Neural cell (in vitro differentiated cells): ENCODE data around the gene MOB3B. TPM values are rescaled to one million over a fixed set of nuclear protein-coding genes. Genes with fewer than 3 reads are reported as not detected.

Source experiments
- H2AFZ ChIP-seq: fragments of 200-600, 300-800 bp; sonication (generic), shearing (Covaris generic); 2 replicates; pipeline ENCODE4 v1.6.0; 2014; ENCODE audit warnings: low read depth, mild to moderate bottlenecking, antibody characterized with exemption, low read length, moderate library complexity
- H3F3A ChIP-seq: fragments of 200-600 bp; shearing (Covaris generic); 2 replicates; pipeline ENCODE4 v1.6.1; 2016; ENCODE audit warnings: mild to moderate bottlenecking, moderate library complexity, mixed read lengths, antibody characterized with exemption, low read length; ENCODE audit not compliant: insufficient read depth, poor library complexity, severe bottlenecking
- H3K27ac ChIP-seq: fragments of 200-600, 300-800 bp; sonication (generic), shearing (Covaris generic); 2 replicates; pipeline ENCODE4 v1.5.1; 2014; ENCODE audit warnings: mild to moderate bottlenecking, low read length, moderate library complexity
- H3K27me3 ChIP-seq: fragments of 300-800, 200-600 bp; sonication (generic), shearing (Covaris generic); 2 replicates; pipeline ENCODE4 v1.6.0; 2014; ENCODE audit warnings: mild to moderate bottlenecking, low read depth, low read length, moderate library complexity; ENCODE audit not compliant: insufficient read depth
- H3K36me3 ChIP-seq: fragments of 300-800, 200-600 bp; sonication (generic), shearing (Covaris generic); 2 replicates; pipeline ENCODE4 v1.5.1; 2014; ENCODE audit warnings: mild to moderate bottlenecking, antibody characterized with exemption, low read length, moderate library complexity; ENCODE audit not compliant: insufficient read depth
- H3K4me2 ChIP-seq: fragments of 300-800, 200-600 bp; sonication (generic), shearing (Covaris generic); 2 replicates; pipeline ENCODE4 v1.6.0; 2014; ENCODE audit warnings: mild to moderate bottlenecking, low read length
- H3K4me3 ChIP-seq: fragments of 300-800, 200-600 bp; sonication (generic), shearing (Covaris generic); 2 replicates; pipeline ENCODE4 v1.5.1; 2014; ENCODE audit warnings: mild to moderate bottlenecking, low read length, moderate library complexity
- H3K79me2 ChIP-seq: fragments of 200-600 bp; shearing (Covaris generic); replicated peaks from 2 replicates; pipeline ENCODE4 v1.6.0; 2014; ENCODE audit warnings: mild to moderate bottlenecking, low read length, moderate library complexity; ENCODE audit not compliant: insufficient read depth
- H3K9ac ChIP-seq: fragments of 300-800, 200-600 bp; sonication (generic), shearing (Covaris generic); 2 replicates; pipeline ENCODE4 v1.6.1; 2016; ENCODE audit warnings: mild to moderate bottlenecking, low read length, mixed read lengths
- H3K9me2 ChIP-seq: fragments of 200-600 bp; shearing (Covaris generic); 2 replicates; pipeline ENCODE4 v1.6.1; 2016; ENCODE audit warnings: mild to moderate bottlenecking, low read length, mixed read lengths; ENCODE audit not compliant: insufficient read depth
- H3K9me3 ChIP-seq: fragments of 200-600, 300-800 bp; sonication (generic), shearing (Covaris generic); 2 replicates; pipeline ENCODE4 v1.6.1; 2016; ENCODE audit warnings: mild to moderate bottlenecking, mixed run types, low read length, moderate library complexity, mixed read lengths
- H4K20me1 ChIP-seq: fragments of 200-600 bp; shearing (Covaris generic); 2 replicates; pipeline ENCODE4 v1.6.1; 2016; ENCODE audit warnings: mild to moderate bottlenecking, mixed run types; ENCODE audit not compliant: insufficient read depth
- EP300 ChIP-seq: fragments of 450-650 bp; conservative IDR thresholded peaks from 2 replicates; pipeline ENCODE4 v1.6.1; 2014; ENCODE audit warnings: antibody characterized with exemption, mild to moderate bottlenecking, moderate library complexity; ENCODE audit not compliant: poor library complexity, severe bottlenecking
- EZH2 ChIP-seq: fragments of 200-600, 300-800 bp; shearing (Covaris generic), sonication (generic); IDR thresholded peaks from 2 replicates; pipeline ENCODE4 v1.6.1; 2014; ENCODE audit warnings: antibody characterized with exemption, low read length, borderline replicate concordance, mild to moderate bottlenecking; ENCODE audit not compliant: insufficient read depth, poor library complexity, severe bottlenecking
- MXI1 ChIP-seq: fragments of 450-650 bp; conservative IDR thresholded peaks from 2 replicates; pipeline ENCODE4 v1.6.1; 2014; ENCODE audit warnings: antibody characterized with exemption, mild to moderate bottlenecking; ENCODE audit not compliant: poor library complexity, severe bottlenecking
- POLR2AphosphoS5 ChIP-seq: IDR thresholded peaks from 2 replicates; pipeline ENCODE4 v1.6.1; 2012
- RAD21 ChIP-seq: fragments of 450-650 bp; conservative IDR thresholded peaks from 2 replicates; pipeline ENCODE4 v1.6.1; 2014; ENCODE audit warnings: antibody characterized with exemption, mild to moderate bottlenecking, moderate library complexity
- SMC3 ChIP-seq: fragments of 450-650 bp; conservative IDR thresholded peaks from 2 replicates; pipeline ENCODE4 v1.6.1; 2014; ENCODE audit warnings: antibody characterized with exemption, mild to moderate bottlenecking, moderate library complexity; ENCODE audit not compliant: poor library complexity
- TAF1 ChIP-seq: IDR thresholded peaks from 2 replicates; pipeline ENCODE4 v1.6.1; 2012; ENCODE audit warnings: low read depth
- polyA plus RNA-seq: library from polyadenylated mRNA; depleted of rRNA; stranded (reverse); fragments of >200 nt; gene quantifications from 2 replicates; pipeline ENCODE4 v1.2.3, GENCODE V29; 2014
- TF ChIP-seq, protein P1 (sequence below): fragments of 450-650 bp; IDR thresholded peaks from 2 replicates; pipeline ENCODE4 v1.5.1; 2014; ENCODE audit warnings: antibody characterized with exemption, mild to moderate bottlenecking, moderate library complexity; ENCODE audit not compliant: poor library complexity, severe bottlenecking
- TF ChIP-seq, protein P2 (sequence below): IDR thresholded peaks from 2 replicates; pipeline ENCODE4 v1.6.1; 2012; ENCODE audit warnings: borderline replicate concordance

The MOB3B gene
- polyA plus RNA-seq, 1 donor from 2014 or later = 1.8 TPM

DNA sequence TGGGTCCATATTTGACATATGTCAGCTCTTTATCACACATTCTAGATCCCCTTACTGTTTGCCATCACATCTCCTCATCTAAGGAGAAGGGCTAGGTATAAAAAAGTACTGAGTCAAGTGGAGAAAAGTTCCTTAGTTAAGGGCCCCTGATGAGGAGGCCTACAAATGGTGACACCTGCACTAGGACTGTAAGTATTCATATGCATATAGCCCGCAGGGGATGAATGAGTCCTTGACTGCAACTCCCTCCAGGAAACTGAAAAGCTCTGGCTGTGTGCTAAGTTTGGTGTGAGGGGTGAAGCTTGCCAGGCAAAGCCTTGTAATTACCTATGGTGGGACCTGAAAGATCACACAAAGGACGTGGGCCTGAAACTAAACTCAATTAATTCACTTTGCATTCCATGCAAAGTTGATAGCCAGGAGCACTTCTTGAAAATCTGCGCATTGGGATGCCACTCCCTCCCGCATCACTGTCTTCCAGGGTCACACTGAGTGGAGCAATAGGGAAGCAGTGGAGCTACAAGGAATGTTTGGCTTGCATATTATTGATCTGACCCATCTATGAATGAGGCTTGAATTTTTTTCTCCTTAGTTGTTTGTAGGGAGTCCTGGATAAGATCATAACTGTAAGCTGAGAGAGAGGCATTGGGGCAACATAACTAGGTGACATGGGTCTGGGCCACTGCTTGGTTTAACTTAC, 220.8 kb downstream of the MOB3B start:
- TF ChIP-seq POLR2AphosphoS5 (no peak), MXI1 (no peak), TAF1 (no peak), SMC3 (no peak), RAD21 (no peak)
- TF ChIP-seq, protein P1, sequence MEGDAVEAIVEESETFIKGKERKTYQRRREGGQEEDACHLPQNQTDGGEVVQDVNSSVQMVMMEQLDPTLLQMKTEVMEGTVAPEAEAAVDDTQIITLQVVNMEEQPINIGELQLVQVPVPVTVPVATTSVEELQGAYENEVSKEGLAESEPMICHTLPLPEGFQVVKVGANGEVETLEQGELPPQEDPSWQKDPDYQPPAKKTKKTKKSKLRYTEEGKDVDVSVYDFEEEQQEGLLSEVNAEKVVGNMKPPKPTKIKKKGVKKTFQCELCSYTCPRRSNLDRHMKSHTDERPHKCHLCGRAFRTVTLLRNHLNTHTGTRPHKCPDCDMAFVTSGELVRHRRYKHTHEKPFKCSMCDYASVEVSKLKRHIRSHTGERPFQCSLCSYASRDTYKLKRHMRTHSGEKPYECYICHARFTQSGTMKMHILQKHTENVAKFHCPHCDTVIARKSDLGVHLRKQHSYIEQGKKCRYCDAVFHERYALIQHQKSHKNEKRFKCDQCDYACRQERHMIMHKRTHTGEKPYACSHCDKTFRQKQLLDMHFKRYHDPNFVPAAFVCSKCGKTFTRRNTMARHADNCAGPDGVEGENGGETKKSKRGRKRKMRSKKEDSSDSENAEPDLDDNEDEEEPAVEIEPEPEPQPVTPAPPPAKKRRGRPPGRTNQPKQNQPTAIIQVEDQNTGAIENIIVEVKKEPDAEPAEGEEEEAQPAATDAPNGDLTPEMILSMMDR = no peak
- no peaks in the 10 kb centered on the region for H3K27me3 ChIP-seq
- no peak overlapping the region for H3K4me2 ChIP-seq
- H3K4me3 ChIP-seq = no peak overlapping the region
- H3K36me3 ChIP-seq = no peaks in the 10 kb centered on the region
- no peaks in the 10 kb centered on the region for H4K20me1 ChIP-seq
- H3K9me2 ChIP-seq = no peaks in the 10 kb centered on the region
- no peak overlapping the region for H2AFZ ChIP-seq
- no peak overlapping the region for H3K9ac ChIP-seq
- H3K79me2 ChIP-seq = no peaks in the 10 kb centered on the region
- no peaks in the 10 kb centered on the region for H3F3A ChIP-seq
- H3K27ac ChIP-seq = no peak overlapping the region
- no peaks in the 10 kb centered on the region for H3K9me3 ChIP-seq

DNA sequence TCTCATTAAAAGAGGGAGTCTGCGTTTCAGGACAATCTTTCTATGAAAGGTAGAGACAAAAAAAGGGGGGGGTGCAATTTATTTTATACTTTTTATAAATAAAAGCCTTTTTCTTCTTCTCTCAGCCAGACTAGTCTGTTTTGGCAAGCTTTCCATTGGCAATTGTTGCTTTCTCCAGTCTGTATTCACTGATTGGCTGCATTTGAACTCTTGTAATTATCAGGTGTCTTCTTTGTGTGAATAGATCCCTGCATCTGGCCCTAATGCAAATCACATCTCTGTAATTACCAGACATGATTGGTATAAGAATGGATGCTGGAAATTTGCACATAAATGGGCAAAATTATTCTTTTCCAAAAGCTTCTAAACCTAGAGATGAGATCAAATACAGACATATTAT, 225.1 kb downstream of the MOB3B start:
- no peak overlapping the region for H2AFZ ChIP-seq
- H3K4me3 ChIP-seq = no peak overlapping the region
- H4K20me1 ChIP-seq = no peaks in the 10 kb centered on the region
- no peaks in the 10 kb centered on the region for H3K27me3 ChIP-seq
- no peaks in the 10 kb centered on the region for H3K79me2 ChIP-seq
- no peak overlapping the region for H3K27ac ChIP-seq
- no peaks in the 10 kb centered on the region for H3K36me3 ChIP-seq
- H3K9ac ChIP-seq = no peak overlapping the region
- no peaks in the 10 kb centered on the region for H3K9me3 ChIP-seq
- no peaks in the 10 kb centered on the region for H3F3A ChIP-seq
- H3K9me2 ChIP-seq = no peaks in the 10 kb centered on the region
- no peak overlapping the region for H3K4me2 ChIP-seq
- no peak for TF ChIP-seq EZH2
- no peak for TF ChIP-seq RAD21
- no peak for TF ChIP-seq EP300
- no peak for TF ChIP-seq SMC3
- no peak for TF ChIP-seq MXI1
- TF ChIP-seq, protein P2, sequence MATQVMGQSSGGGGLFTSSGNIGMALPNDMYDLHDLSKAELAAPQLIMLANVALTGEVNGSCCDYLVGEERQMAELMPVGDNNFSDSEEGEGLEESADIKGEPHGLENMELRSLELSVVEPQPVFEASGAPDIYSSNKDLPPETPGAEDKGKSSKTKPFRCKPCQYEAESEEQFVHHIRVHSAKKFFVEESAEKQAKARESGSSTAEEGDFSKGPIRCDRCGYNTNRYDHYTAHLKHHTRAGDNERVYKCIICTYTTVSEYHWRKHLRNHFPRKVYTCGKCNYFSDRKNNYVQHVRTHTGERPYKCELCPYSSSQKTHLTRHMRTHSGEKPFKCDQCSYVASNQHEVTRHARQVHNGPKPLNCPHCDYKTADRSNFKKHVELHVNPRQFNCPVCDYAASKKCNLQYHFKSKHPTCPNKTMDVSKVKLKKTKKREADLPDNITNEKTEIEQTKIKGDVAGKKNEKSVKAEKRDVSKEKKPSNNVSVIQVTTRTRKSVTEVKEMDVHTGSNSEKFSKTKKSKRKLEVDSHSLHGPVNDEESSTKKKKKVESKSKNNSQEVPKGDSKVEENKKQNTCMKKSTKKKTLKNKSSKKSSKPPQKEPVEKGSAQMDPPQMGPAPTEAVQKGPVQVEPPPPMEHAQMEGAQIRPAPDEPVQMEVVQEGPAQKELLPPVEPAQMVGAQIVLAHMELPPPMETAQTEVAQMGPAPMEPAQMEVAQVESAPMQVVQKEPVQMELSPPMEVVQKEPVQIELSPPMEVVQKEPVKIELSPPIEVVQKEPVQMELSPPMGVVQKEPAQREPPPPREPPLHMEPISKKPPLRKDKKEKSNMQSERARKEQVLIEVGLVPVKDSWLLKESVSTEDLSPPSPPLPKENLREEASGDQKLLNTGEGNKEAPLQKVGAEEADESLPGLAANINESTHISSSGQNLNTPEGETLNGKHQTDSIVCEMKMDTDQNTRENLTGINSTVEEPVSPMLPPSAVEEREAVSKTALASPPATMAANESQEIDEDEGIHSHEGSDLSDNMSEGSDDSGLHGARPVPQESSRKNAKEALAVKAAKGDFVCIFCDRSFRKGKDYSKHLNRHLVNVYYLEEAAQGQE = no peak
- no peak for TF ChIP-seq TAF1
- TF ChIP-seq, protein P1 = no peak
- TF ChIP-seq POLR2AphosphoS5 = no peak
